Kasumi-1 (cell line): ENCODE measurements around the gene PBRM1.
A peak's percentile ranks its signal among the peaks of the same experiment; 100 is the strongest.
"Not testable (repeated sequence)": the region's sequence is repeated elsewhere in the genome, so short reads cannot be mapped to it uniquely, and the experiment has no call there.

Experiments used
- DNase-seq, 2 experiments: peaks; one replicate each; lab custom pipeline; 2025; lab: John Stamatoyannopoulos, UW

Gene PBRM1

GRCh38 chr3:52685709-52686691, at the start of gene PBRM1, which contains the start of gene GNL3:
TSS of gene PBRM1 (minus strand) at chr3:52685913.
TSS of gene GNL3 (plus strand) at chr3:52686032. CDS start at chr3:52686093, 61 bp downstream.
- DNase-seq: peak; percentile 87 to 88

- no peak for DNase-seq
Measured at GRCh38 chr3:52733256-52733891, 47.7 kb upstream of the PBRM1 start.

GRCh38 chr3:52731590-52731989, 45.9 kb upstream of the PBRM1 start:
- no peak for DNase-seq

- peak; percentile 80 to 84 for DNase-seq
Measured at GRCh38 chr3:52730681-52731080, 45.0 kb upstream of the PBRM1 start.

- DNase-seq: not testable (repeated sequence)
Measured at GRCh38 chr3:52728753-52729152, 43.0 kb upstream of the PBRM1 start.

- DNase-seq: no peak
Measured at GRCh38 chr3:52724511-52724910, 38.8 kb upstream of the PBRM1 start.

GRCh38 chr3:52723935-52724334, 38.2 kb upstream of the PBRM1 start:
- DNase-seq: no peak

- no peak for DNase-seq
Measured at GRCh38 chr3:52722491-52722890, 36.8 kb upstream of the PBRM1 start.

GRCh38 chr3:52721730-52722008, 36.0 kb upstream of the PBRM1 start:
- DNase-seq: no peak

GRCh38 chr3:52721002-52721729, 35.5 kb upstream of the PBRM1 start:
- peak; percentile 100 for DNase-seq

GRCh38 chr3:52719618-52720017, 33.9 kb upstream of the PBRM1 start:
- no peak for DNase-seq

- DNase-seq: peak; percentile 39 to 43
Measured at GRCh38 chr3:52715714-52716305, 30.1 kb upstream of the PBRM1 start.

- no peak for DNase-seq
Measured at GRCh38 chr3:52714335-52715302, 28.9 kb upstream of the PBRM1 start.

- no peak for DNase-seq
Measured at GRCh38 chr3:52712291-52713212, 26.8 kb upstream of the PBRM1 start.

- no peak for DNase-seq
Measured at GRCh38 chr3:52710512-52710911, 24.8 kb upstream of the PBRM1 start.

GRCh38 chr3:52707585-52707984, 21.9 kb upstream of the PBRM1 start:
- no peak for DNase-seq

- DNase-seq: peak; percentile 71 to 78
Measured at GRCh38 chr3:52705688-52706686, 20.3 kb upstream of the PBRM1 start, which contains the start of the genes GLT8D1 and SPCS1. TSS of gene GLT8D1 (minus strand) at chr3:52705791. CDS start at chr3:52700460, 5,331 bp downstream. TSS of gene SPCS1 (plus strand) at chr3:52706106. CDS start at chr3:52706247, 141 bp downstream.

- no peak for DNase-seq
Measured at GRCh38 chr3:52705438-52705687, 19.6 kb upstream of the PBRM1 start.
